ENCODE measurements around the gene KRTAP10-7. TPM values are rescaled to one million over a fixed set of nuclear protein-coding genes. Genes with fewer than 3 reads are reported as not detected.

Gene KRTAP10-7
- total RNA-seq, 1 donor from 2014 or later = not detected

GRCh38 chr21:44614161-44614631 is 13.8 kb downstream of the KRTAP10-7 start:
- DNase-seq (ENCODE audit: low read depth) = no peak
- Histone ChIP-seq H3K27me3 (ENCODE audit: control insufficient read depth, insufficient read depth, low read length) (peaks cover 6% of the 10 kb centered on the region), H3K4me3 (ENCODE audit: low read depth, low read length) (no peak overlapping the region), H3K36me3 (ENCODE audit: control insufficient read depth, insufficient read depth, low read length) (no peaks in the 10 kb centered on the region)
- no peak for TF ChIP-seq CTCF (IDR thresholded peaks at IDR 0.05; ENCODE audit: insufficient read depth, low read length, poor library complexity, severe bottlenecking)

GRCh38 chr21:44614961-44615391 is 14.6 kb downstream of the KRTAP10-7 start:
- peaks cover 6% of the 10 kb centered on the region for H3K27me3 ChIP-seq (ENCODE audit: control insufficient read depth, insufficient read depth, low read length)
- no peaks in the 10 kb centered on the region for H3K36me3 ChIP-seq (ENCODE audit: control insufficient read depth, insufficient read depth, low read length)
- no peak for TF ChIP-seq CTCF (IDR thresholded peaks at IDR 0.05; ENCODE audit: insufficient read depth, low read length, poor library complexity, severe bottlenecking)
- DNase-seq (ENCODE audit: low read depth) = no peak
- no peak overlapping the region for H3K4me3 ChIP-seq (ENCODE audit: low read depth, low read length)

GRCh38 chr21:44615466-44615865 is 15.1 kb downstream of the KRTAP10-7 start:
- peaks cover 6% of the 10 kb centered on the region for H3K27me3 ChIP-seq (ENCODE audit: control insufficient read depth, insufficient read depth, low read length)

GRCh38 chr21:44615911-44616590 is 15.7 kb downstream of the KRTAP10-7 start:
- DNase-seq (ENCODE audit: low read depth) = no peak
- Histone ChIP-seq H3K27me3 (ENCODE audit: control insufficient read depth, insufficient read depth, low read length) (peaks cover 6% of the 10 kb centered on the region), H3K36me3 (ENCODE audit: control insufficient read depth, insufficient read depth, low read length) (no peaks in the 10 kb centered on the region), H3K4me3 (ENCODE audit: low read depth, low read length) (no peak overlapping the region)
- no peak for TF ChIP-seq CTCF (IDR thresholded peaks at IDR 0.05; ENCODE audit: insufficient read depth, low read length, poor library complexity, severe bottlenecking)

More at GRCh38 chr21:44615466-44615865, 15.1 kb downstream of the KRTAP10-7 start:
- Histone ChIP-seq H3K4me3 (ENCODE audit: low read depth, low read length) (no peak overlapping the region), H3K36me3 (ENCODE audit: control insufficient read depth, insufficient read depth, low read length) (no peaks in the 10 kb centered on the region)
- no peak for DNase-seq (ENCODE audit: low read depth)
- no peak for TF ChIP-seq CTCF (IDR thresholded peaks at IDR 0.05; ENCODE audit: insufficient read depth, low read length, poor library complexity, severe bottlenecking)

GRCh38 chr21:44616591-44616926 is 16.2 kb downstream of the KRTAP10-7 start:
- H3K27me3 ChIP-seq (ENCODE audit: control insufficient read depth, insufficient read depth, low read length) = peaks cover 6% of the 10 kb centered on the region
- TF ChIP-seq CTCF (IDR thresholded peaks at IDR 0.05; ENCODE audit: insufficient read depth, low read length, poor library complexity, severe bottlenecking) = no peak
- no peak overlapping the region for H3K4me3 ChIP-seq (ENCODE audit: low read depth, low read length)
- H3K36me3 ChIP-seq (ENCODE audit: control insufficient read depth, insufficient read depth, low read length) = no peaks in the 10 kb centered on the region
- no peak for DNase-seq (ENCODE audit: low read depth)

GRCh38 chr21:44617071-44617501 is 16.7 kb downstream of the KRTAP10-7 start:
- Histone ChIP-seq H3K27me3 (ENCODE audit: control insufficient read depth, insufficient read depth, low read length) (peaks cover 6% of the 10 kb centered on the region), H3K36me3 (ENCODE audit: control insufficient read depth, insufficient read depth, low read length) (no peaks in the 10 kb centered on the region), H3K4me3 (ENCODE audit: low read depth, low read length) (no peak overlapping the region)
- TF ChIP-seq CTCF (IDR thresholded peaks at IDR 0.05; ENCODE audit: insufficient read depth, low read length, poor library complexity, severe bottlenecking) = no peak
- DNase-seq (ENCODE audit: low read depth) = no peak

Measured in kidney epithelial cell (primary cell).